Right hindlimb (tissue), 1 donor: ENCODE measurements around the gene TACR1.
"Not testable (repeated sequence)": the region's sequence is repeated elsewhere in the genome, so short reads cannot be mapped to it uniquely, and the experiment has no call there.

ENCODE experiments used
- DNase-seq: peaks from one replicate; pipeline ENCODE4 v3.0.0-alpha.2; 2018

The TACR1 gene

GRCh38 chr2:75199428-75200011, at the start of gene TACR1:
TSS of gene TACR1 (minus strand) at chr2:75199520. CDS start at chr2:75198934, 586 bp downstream.
- DNase-seq, result peak; percentile 91

- not testable (repeated sequence) for DNase-seq
Observed at GRCh38 chr2:75248581-75248980, 49.3 kb upstream of the TACR1 start.

- DNase-seq, result no peak
Observed at GRCh38 chr2:75246441-75247167, 47.3 kb upstream of the TACR1 start.

- DNase-seq, result no peak
Observed at GRCh38 chr2:75243219-75243618, 43.9 kb upstream of the TACR1 start.

GRCh38 chr2:75241696-75242095, 42.4 kb upstream of the TACR1 start:
- DNase-seq, result no peak

- no peak for DNase-seq
Observed at GRCh38 chr2:75238670-75239330, 39.5 kb upstream of the TACR1 start.

GRCh38 chr2:75237296-75237695, 38.0 kb upstream of the TACR1 start:
- DNase-seq, result no peak

- DNase-seq, result no peak
Observed at GRCh38 chr2:75233965-75234364, 34.6 kb upstream of the TACR1 start.

GRCh38 chr2:75226617-75227016, 27.3 kb upstream of the TACR1 start:
- no peak for DNase-seq

- no peak for DNase-seq
Observed at GRCh38 chr2:75226099-75226498, 26.8 kb upstream of the TACR1 start.

GRCh38 chr2:75224636-75225094, 25.3 kb upstream of the TACR1 start:
- no peak for DNase-seq

- no peak for DNase-seq
Observed at GRCh38 chr2:75222527-75222926, 23.2 kb upstream of the TACR1 start.

- no peak for DNase-seq
Observed at GRCh38 chr2:75221862-75222261, 22.5 kb upstream of the TACR1 start.

- not testable (repeated sequence) for DNase-seq
Observed at GRCh38 chr2:75219213-75219612, 19.9 kb upstream of the TACR1 start.

GRCh38 chr2:75211266-75211770, 12.0 kb upstream of the TACR1 start:
- no peak for DNase-seq

GRCh38 chr2:75210409-75210808, 11.1 kb upstream of the TACR1 start:
- no peak for DNase-seq

GRCh38 chr2:75208738-75209137, 9.4 kb upstream of the TACR1 start:
- DNase-seq, result no peak

GRCh38 chr2:75204833-75205232, 5.5 kb upstream of the TACR1 start:
- DNase-seq, result no peak

- DNase-seq, result no peak
Observed at GRCh38 chr2:75202359-75202758, 3.0 kb upstream of the TACR1 start.

- DNase-seq, result peak; percentile 62
Observed at GRCh38 chr2:75200140-75201096, 1.1 kb upstream of the TACR1 start.

GRCh38 chr2:75195076-75195691, 4.1 kb downstream of the TACR1 start:
- DNase-seq, result no peak
